SK-N-SH treated with all-trans-retinoic acid at 6 μM for 48 hours (cell line): ENCODE results near the gene RAB25.

ENCODE experiments used
- ATAC-seq: fragments of 200-7000 bp; cut with Tn5 transposase; 3 replicates; pipeline ENCODE4 v1.9.1; 2020; ENCODE audit warnings: mild to moderate bottlenecking, moderate library complexity
- ARNTL ChIP-seq: fragments of 450-650 bp; formaldehyde crosslinking; IDR thresholded peaks from 2 replicates; pipeline ENCODE4 v1.5.0; 2020; ENCODE audit warnings: low read depth, mild to moderate bottlenecking, moderate library complexity, borderline replicate concordance
- BACH2 ChIP-seq: fragments of 250-450 bp; sonication (Bioruptor Pico); IDR thresholded peaks from 2 replicates; pipeline ENCODE4 v1.9.0; 2021; ENCODE audit warnings: mild to moderate bottlenecking, borderline replicate concordance
- CSDC2 ChIP-seq: fragments of 250-450 bp; sonication (Bioruptor Pico); IDR thresholded peaks from 2 replicates; pipeline ENCODE4 v1.5.0; 2020; ENCODE audit warnings: mild to moderate bottlenecking, moderate library complexity
- ESRRG ChIP-seq: fragments of 250-450 bp; sonication (Bioruptor Pico); IDR thresholded peaks from 2 replicates; pipeline ENCODE4 v1.6.1; 2021; ENCODE audit warnings: mild to moderate bottlenecking
- ISL1 ChIP-seq: fragments of 250-450 bp; sonication (Bioruptor Pico); IDR thresholded peaks from 2 replicates; pipeline ENCODE4 v2.1.2; 2022; ENCODE audit warnings: mild to moderate bottlenecking, moderate library complexity
- OSR1 ChIP-seq: fragments of 250-450 bp; sonication (Bioruptor Pico); IDR thresholded peaks from 2 replicates; pipeline ENCODE4 v1.8.0; 2022; ENCODE audit warnings: moderate library complexity, mild to moderate bottlenecking, inconsistent platforms
- PATZ1 ChIP-seq: fragments of 250-450 bp; sonication (Bioruptor Pico); IDR thresholded peaks from 2 replicates; pipeline ENCODE4 v1.8.0; 2020; ENCODE audit warnings: mild to moderate bottlenecking, moderate library complexity, borderline replicate concordance
- RARB ChIP-seq: fragments of 250-450 bp; sonication (Bioruptor Pico); IDR thresholded peaks from 2 replicates; pipeline ENCODE4 v1.8.0; 2021; ENCODE audit warnings: mild to moderate bottlenecking, moderate library complexity
- SNAI2 ChIP-seq: fragments of 250-450 bp; sonication (Bioruptor Pico); IDR thresholded peaks from 2 replicates; pipeline ENCODE4 v1.5.0; 2020; ENCODE audit warnings: mild to moderate bottlenecking, moderate library complexity
- TCF4 ChIP-seq: fragments of 250-450 bp; sonication (Bioruptor Pico); IDR thresholded peaks from 2 replicates; pipeline ENCODE4 v1.8.0; 2021; ENCODE audit warnings: mild to moderate bottlenecking, moderate library complexity, borderline replicate concordance
- TOX ChIP-seq: fragments of 250-450 bp; sonication (Bioruptor Pico); IDR thresholded peaks from 2 replicates; pipeline ENCODE4 v1.8.0; 2021; ENCODE audit warnings: mild to moderate bottlenecking, moderate library complexity, borderline replicate concordance
- ZC3H10 ChIP-seq: fragments of 250-450 bp; sonication (Bioruptor Pico); IDR thresholded peaks from 2 replicates; pipeline ENCODE4 v1.5.1; 2021; ENCODE audit warnings: mild to moderate bottlenecking, moderate library complexity
- ZFP30 ChIP-seq: fragments of 450-650 bp; formaldehyde crosslinking; IDR thresholded peaks from 2 replicates; pipeline ENCODE4 v1.5.0; 2022; ENCODE audit warnings: mild to moderate bottlenecking, moderate library complexity
- ZNF70 ChIP-seq: fragments of 450-650 bp; formaldehyde crosslinking; IDR thresholded peaks from 2 replicates; pipeline ENCODE4 v1.5.0; 2020; ENCODE audit warnings: mild to moderate bottlenecking, moderate library complexity
- ZNF8 ChIP-seq: fragments of 450-650 bp; formaldehyde crosslinking; IDR thresholded peaks from 2 replicates; pipeline ENCODE4 v1.5.0; 2020; ENCODE audit warnings: mild to moderate bottlenecking, moderate library complexity
- TF ChIP-seq, protein P1 (sequence below): fragments of 250-450 bp; sonication (Bioruptor Pico); IDR thresholded peaks from 2 replicates; pipeline ENCODE4 v1.5.1; 2021; ENCODE audit warnings: mild to moderate bottlenecking, moderate library complexity
- TF ChIP-seq, protein P2 (sequence below): fragments of 250-450 bp; sonication (Bioruptor Pico); IDR thresholded peaks from 2 replicates; pipeline ENCODE4 v1.5.1; 2020; ENCODE audit warnings: low read depth, mild to moderate bottlenecking, moderate library complexity
- TF ChIP-seq, protein P3 (sequence below): fragments of 250-450 bp; sonication (Bioruptor Pico); IDR thresholded peaks from 2 replicates; pipeline ENCODE4 v1.8.0; 2021; ENCODE audit warnings: low read depth, mild to moderate bottlenecking, moderate library complexity, borderline replicate concordance
- TF ChIP-seq, protein P4 (sequence below): fragments of 250-450 bp; sonication (Bioruptor Pico); IDR thresholded peaks from 2 replicates; pipeline ENCODE4 v1.5.0; 2020; ENCODE audit warnings: mild to moderate bottlenecking, moderate library complexity

RAB25 gene

GRCh38 chr1:156104861-156105832, 44.2 kb downstream of the RAB25 start:
- no peak for TF ChIP-seq ZFP30 (CRISPR knock-in tag)
- no peak for TF ChIP-seq ISL1 (CRISPR knock-in tag)
- no peak for TF ChIP-seq RARB (CRISPR knock-in tag)
- TF ChIP-seq, protein P1, sequence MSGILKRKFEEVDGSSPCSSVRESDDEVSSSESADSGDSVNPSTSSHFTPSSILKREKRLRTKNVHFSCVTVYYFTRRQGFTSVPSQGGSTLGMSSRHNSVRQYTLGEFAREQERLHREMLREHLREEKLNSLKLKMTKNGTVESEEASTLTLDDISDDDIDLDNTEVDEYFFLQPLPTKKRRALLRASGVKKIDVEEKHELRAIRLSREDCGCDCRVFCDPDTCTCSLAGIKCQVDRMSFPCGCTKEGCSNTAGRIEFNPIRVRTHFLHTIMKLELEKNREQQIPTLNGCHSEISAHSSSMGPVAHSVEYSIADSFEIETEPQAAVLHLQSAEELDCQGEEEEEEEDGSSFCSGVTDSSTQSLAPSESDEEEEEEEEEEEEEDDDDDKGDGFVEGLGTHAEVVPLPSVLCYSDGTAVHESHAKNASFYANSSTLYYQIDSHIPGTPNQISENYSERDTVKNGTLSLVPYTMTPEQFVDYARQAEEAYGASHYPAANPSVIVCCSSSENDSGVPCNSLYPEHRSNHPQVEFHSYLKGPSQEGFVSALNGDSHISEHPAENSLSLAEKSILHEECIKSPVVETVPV (CRISPR knock-in tag): no peak
- no peak for TF ChIP-seq TCF4 (CRISPR knock-in tag)
- TF ChIP-seq, protein P2, sequence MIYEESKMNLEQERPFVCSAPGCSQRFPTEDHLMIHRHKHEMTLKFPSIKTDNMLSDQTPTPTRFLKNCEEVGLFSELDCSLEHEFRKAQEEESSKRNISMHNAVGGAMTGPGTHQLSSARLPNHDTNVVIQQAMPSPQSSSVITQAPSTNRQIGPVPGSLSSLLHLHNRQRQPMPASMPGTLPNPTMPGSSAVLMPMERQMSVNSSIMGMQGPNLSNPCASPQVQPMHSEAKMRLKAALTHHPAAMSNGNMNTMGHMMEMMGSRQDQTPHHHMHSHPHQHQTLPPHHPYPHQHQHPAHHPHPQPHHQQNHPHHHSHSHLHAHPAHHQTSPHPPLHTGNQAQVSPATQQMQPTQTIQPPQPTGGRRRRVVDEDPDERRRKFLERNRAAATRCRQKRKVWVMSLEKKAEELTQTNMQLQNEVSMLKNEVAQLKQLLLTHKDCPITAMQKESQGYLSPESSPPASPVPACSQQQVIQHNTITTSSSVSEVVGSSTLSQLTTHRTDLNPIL (CRISPR knock-in tag): no peak
- no peak for TF ChIP-seq ESRRG (CRISPR knock-in tag)
- no peak for TF ChIP-seq SNAI2 (CRISPR knock-in tag)
- TF ChIP-seq ZNF70 (CRISPR knock-in tag): no peak
- TF ChIP-seq ARNTL (CRISPR knock-in tag): no peak
- TF ChIP-seq, protein P3, sequence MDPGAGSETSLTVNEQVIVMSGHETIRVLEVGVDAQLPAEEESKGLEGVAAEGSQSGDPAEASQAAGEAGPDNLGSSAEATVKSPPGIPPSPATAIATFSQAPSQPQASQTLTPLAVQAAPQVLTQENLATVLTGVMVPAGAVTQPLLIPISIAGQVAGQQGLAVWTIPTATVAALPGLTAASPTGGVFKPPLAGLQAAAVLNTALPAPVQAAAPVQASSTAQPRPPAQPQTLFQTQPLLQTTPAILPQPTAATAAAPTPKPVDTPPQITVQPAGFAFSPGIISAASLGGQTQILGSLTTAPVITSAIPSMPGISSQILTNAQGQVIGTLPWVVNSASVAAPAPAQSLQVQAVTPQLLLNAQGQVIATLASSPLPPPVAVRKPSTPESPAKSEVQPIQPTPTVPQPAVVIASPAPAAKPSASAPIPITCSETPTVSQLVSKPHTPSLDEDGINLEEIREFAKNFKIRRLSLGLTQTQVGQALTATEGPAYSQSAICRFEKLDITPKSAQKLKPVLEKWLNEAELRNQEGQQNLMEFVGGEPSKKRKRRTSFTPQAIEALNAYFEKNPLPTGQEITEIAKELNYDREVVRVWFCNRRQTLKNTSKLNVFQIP (CRISPR knock-in tag): no peak
- TF ChIP-seq, protein P4, sequence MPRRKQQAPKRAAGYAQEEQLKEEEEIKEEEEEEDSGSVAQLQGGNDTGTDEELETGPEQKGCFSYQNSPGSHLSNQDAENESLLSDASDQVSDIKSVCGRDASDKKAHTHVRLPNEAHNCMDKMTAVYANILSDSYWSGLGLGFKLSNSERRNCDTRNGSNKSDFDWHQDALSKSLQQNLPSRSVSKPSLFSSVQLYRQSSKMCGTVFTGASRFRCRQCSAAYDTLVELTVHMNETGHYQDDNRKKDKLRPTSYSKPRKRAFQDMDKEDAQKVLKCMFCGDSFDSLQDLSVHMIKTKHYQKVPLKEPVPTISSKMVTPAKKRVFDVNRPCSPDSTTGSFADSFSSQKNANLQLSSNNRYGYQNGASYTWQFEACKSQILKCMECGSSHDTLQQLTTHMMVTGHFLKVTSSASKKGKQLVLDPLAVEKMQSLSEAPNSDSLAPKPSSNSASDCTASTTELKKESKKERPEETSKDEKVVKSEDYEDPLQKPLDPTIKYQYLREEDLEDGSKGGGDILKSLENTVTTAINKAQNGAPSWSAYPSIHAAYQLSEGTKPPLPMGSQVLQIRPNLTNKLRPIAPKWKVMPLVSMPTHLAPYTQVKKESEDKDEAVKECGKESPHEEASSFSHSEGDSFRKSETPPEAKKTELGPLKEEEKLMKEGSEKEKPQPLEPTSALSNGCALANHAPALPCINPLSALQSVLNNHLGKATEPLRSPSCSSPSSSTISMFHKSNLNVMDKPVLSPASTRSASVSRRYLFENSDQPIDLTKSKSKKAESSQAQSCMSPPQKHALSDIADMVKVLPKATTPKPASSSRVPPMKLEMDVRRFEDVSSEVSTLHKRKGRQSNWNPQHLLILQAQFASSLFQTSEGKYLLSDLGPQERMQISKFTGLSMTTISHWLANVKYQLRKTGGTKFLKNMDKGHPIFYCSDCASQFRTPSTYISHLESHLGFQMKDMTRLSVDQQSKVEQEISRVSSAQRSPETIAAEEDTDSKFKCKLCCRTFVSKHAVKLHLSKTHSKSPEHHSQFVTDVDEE (CRISPR knock-in tag): no peak
- TF ChIP-seq TOX (CRISPR knock-in tag): no peak
- no peak for TF ChIP-seq PATZ1 (CRISPR knock-in tag)
- TF ChIP-seq ZNF8: no peak
- no peak for TF ChIP-seq CSDC2 (CRISPR knock-in tag)
- TF ChIP-seq ZC3H10 (CRISPR knock-in tag): no peak
- no peak for TF ChIP-seq OSR1 (CRISPR knock-in tag)
- peak; percentile 7; the same call in 1 of the 3 replicates for ATAC-seq

DNA sequence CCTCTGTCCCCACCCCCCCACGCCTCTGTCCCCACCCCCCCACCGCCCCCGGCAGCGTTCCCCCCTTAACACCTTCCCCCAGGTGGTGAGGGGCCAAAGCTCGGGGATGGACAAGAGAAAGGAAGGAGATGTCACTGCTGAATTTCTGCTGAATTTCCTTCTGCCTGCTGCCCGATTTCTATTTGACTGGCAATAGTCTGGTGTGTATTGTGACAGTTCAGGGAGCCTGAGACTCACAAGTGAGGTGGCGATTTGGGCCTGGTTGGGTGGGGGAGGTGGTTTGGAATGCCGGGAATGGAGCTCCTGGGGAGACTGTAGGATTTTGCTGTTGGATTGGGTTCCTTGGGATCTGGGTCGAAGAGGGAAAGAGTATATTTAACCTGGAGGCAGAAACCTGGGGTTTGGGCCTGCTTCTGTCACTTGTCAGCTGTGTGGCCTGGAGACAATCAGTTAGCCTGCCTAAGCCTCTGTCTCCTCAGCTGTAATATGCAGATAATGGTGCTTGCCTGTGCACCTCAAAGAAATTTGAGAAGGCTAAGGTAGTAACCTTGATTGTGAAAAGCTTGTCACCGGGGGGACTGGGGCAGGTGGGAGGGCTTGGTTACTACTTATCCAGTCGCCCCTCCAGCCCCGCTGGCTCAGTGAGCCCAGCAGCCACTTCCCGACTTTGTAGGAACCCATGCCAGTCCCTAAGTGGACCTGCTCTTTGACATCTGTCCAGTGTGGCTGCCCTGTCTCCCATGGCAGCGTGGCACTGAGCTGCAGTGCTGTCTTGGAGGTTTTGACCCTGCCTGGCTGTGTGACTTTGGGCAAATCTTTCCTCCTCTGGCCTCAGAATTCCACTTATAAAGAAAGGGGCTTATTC, 45.9 kb downstream of the RAB25 start:
- peak; percentile 1; the same call in 2 of the 3 replicates for ATAC-seq
- TF ChIP-seq ISL1 (CRISPR knock-in tag) (no peak), SNAI2 (CRISPR knock-in tag) (no peak), ZNF8 (no peak), TOX (CRISPR knock-in tag) (no peak), CSDC2 (CRISPR knock-in tag) (no peak), ZNF70 (CRISPR knock-in tag) (no peak), ZFP30 (CRISPR knock-in tag) (no peak), OSR1 (CRISPR knock-in tag) (no peak), BACH2 (CRISPR knock-in tag) (no peak)
- TF ChIP-seq, protein P2 (CRISPR knock-in tag): no peak
- TF ChIP-seq, protein P4 (CRISPR knock-in tag): no peak
- TF ChIP-seq, protein P3 (CRISPR knock-in tag): no peak
